HFF-Myc (cell line): ENCODE results near the gene HDAC6.
"Not testable (repeated sequence)": the region's sequence is repeated elsewhere in the genome, so short reads cannot be mapped to it uniquely, and the experiment has no call there.

Experiments
- DNase-seq: peaks from one replicate; pipeline ENCODE4 v3.0.0-alpha.2; 2011; ENCODE audit warnings: low read depth; ENCODE audit errors: extremely low read depth
- H3K4me3 ChIP-seq: replicated peaks from 2 replicates; pipeline ENCODE4 v1.5.1; 2011; ENCODE audit warnings: low read depth, mild to moderate bottlenecking, control low read depth, low read length
- CTCF ChIP-seq: IDR thresholded peaks from 2 replicates; pipeline ENCODE4 v1.5.1; 2012; ENCODE audit warnings: mild to moderate bottlenecking, low read depth, low read length, control low read depth; ENCODE audit errors: missing control alignments

HDAC6 gene

GRCh38 chrX:48848847-48849246 is 47.0 kb downstream of the HDAC6 start:
- no peak for DNase-seq
- TF ChIP-seq CTCF, result no peak
- H3K4me3 ChIP-seq, result no peak overlapping the region

- no peak overlapping the region for H3K4me3 ChIP-seq
- no peak for DNase-seq
- TF ChIP-seq CTCF, result no peak
Observed at GRCh38 chrX:48852857-48853256, 51.0 kb downstream of the HDAC6 start.

- not testable (repeated sequence) for H3K4me3 ChIP-seq, DNase-seq
Observed at GRCh38 chrX:48853494-48853893, 51.6 kb downstream of the HDAC6 start.

- not testable (repeated sequence) for H3K4me3 ChIP-seq
Observed at GRCh38 chrX:48854121-48854804, 52.4 kb downstream of the HDAC6 start.

GRCh38 chrX:48854898-48855297 is 53.0 kb downstream of the HDAC6 start:
- no peak overlapping the region for H3K4me3 ChIP-seq
- no peak for TF ChIP-seq CTCF
- DNase-seq, result no peak

More at GRCh38 chrX:48854121-48854804, 52.4 kb downstream of the HDAC6 start:
- DNase-seq, result not testable (repeated sequence)

GRCh38 chrX:48864210-48864609 is 62.3 kb downstream of the HDAC6 start:
- no peak overlapping the region for H3K4me3 ChIP-seq
- no peak for TF ChIP-seq CTCF
- no peak for DNase-seq

- not testable (repeated sequence) for DNase-seq, H3K4me3 ChIP-seq
Observed at GRCh38 chrX:48872017-48872416, 70.2 kb downstream of the HDAC6 start.
